ENCODE measurements around the gene SLFN12L.
A peak's percentile ranks its signal among the peaks of the same experiment; 100 is the strongest.
"Not testable (repeated sequence)": the region's sequence is repeated elsewhere in the genome, so short reads cannot be mapped to it uniquely, and the experiment has no call there.

SLFN12L gene

DNA sequence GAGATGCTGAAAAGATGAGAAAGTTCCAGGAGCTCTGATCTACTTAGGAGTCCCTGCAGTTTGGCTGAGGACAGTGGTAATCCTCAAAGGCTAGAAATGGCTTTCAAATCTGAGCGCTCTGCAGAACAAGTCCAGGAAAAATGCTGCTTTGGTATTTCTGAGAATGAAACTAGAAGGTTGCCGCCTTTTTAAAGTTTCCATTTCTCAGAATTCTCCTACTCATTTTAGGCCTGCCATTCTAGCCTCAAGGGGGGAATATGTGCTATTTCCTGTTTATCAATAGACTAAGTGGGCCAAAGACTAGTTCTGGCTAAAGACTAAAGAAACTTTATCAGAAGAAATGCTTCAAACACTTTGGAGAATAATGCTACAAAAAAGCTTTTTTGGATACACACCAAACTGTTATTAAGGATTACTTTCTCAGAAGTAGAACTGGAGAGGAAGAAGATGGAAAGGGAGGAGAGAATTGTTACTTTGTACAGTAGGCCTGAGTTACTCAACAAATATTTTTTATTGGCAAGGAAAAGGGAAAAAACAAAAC is at the start of gene SLFN12L:
Gene SLFN12L (minus strand): TSS at position 78 of the 541 bp plus-strand sequence. CDS start 15,314 bp downstream, outside the sequence.
- no peak for DNase-seq

DNA sequence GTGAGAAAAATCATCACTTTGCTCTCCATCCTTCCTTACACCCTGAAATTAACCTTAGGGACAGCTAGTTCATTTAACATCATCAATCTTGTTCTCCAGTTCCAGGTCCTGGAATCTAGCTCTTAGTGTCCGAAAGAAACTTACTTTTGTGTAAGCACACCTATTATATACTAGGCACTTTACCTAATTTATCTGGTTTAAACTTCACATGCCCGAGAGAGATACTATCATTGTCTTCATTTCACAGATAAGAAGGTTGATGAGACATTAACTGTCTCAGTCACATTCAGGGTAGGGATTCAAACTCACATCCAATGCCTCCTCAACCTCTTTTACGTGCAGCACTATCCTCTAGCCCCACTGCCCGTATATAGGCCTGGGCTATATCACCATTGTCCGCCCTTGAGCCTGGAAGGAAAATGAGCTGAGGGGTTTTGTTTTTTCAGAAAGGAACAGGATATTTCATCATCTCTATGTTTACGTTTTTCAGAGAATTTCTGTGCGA is 49.1 kb upstream of the SLFN12L start:
- DNase-seq = no peak

DNA sequence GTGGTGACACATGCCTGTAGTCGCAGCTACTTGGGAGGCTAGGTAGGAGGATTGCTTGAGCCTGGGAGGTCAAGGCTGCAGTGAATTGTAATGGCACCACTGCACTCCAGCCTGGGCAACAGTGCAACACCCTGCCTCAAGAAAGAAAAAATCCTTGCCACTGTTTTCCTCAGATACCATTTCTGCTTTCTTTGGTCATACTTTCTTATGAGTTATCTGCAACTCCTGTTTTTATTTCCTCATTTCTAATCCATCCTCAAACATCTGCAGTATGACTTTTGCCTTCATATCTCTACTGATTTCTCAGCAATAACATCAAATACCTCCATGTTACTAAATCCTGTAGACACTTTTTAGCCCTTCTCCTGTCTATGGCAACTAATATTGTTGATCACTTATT is 46.6 kb upstream of the SLFN12L start:
- DNase-seq = no peak

DNA sequence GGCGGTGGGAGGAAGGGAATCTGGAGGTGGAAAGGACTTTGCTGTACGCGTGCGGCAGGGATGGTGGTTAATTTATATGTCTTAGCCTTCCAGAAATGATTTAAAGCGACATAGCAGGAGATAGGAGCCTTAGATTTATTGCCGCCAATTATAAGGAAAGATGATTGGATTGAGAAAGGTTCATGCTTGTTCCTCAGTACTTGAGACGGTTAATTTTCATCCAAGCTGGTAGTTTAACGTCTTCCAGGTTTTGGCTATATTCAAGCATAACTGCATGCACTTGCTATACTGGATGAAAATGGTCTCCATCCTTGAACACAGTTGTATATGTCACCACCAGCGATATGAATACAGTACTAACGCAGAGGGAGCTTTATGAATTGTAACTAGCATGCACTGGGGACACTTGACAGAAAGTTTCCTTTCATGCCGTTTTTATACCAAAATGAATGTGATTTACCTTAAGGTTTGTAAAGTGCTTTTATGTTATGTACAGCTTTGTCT is 41.5 kb upstream of the SLFN12L start:
- DNase-seq = no peak

DNA sequence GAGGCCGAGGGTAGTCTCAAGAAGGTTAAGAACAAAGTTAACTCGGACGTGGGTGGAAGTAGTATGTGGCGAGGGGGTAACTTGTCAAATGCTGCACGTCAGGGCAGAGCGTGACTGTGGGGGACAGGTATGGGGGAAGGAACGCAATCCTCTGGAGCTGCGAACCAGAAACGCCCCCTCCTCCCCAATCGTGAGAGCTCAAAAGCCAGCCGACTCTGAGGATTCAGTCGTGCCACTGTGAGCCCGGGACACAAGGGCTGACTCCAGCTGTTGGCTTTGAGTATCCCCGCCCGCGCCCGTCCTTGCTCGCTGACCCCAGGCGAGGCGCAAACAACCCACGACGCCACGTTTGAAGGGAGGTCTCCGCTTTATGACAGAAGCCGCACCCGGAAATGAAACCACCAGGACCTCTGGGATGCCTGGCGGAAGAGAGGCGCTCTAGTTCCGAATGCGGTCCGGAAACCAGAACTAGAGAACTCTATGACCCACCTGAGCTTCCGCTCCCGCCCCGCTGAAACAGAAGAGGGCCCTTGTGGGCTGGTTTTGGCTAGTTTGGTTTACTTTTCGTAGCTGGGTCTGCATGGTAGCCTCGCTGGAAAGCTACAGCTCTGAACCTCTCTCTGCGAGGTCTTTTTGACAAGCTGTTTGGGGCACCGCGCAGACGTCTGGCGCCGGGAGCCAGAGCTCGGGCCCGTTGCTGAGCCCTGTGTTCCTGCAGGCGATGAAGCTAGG is 40.9 kb upstream of the SLFN12L start, which contains the start of gene PEX12:
Gene PEX12 (minus strand): TSS at position 375 of the 732 bp plus-strand sequence. CDS start 550 bp downstream, outside the sequence.
- DNase-seq = peak; percentile 59 to 85 (median 70)

DNA sequence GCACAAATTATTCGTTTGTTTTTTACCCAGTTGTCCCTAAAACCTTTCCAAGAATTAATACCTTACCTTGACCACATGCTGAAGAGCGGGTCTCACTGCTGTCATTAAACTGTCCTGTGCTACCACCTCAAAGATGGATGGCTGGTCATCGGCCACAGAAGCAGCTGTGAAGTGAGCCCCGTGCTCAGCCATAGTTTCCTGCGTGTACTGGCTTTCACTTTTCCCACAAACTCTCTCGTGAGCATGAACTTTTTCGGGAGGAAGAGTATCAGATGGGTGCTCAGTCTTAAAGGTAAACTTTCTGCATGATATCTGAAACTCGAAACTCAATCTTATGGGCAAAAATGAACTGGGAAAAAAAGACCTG is 40.3 kb upstream of the SLFN12L start:
- no peak for DNase-seq

DNA sequence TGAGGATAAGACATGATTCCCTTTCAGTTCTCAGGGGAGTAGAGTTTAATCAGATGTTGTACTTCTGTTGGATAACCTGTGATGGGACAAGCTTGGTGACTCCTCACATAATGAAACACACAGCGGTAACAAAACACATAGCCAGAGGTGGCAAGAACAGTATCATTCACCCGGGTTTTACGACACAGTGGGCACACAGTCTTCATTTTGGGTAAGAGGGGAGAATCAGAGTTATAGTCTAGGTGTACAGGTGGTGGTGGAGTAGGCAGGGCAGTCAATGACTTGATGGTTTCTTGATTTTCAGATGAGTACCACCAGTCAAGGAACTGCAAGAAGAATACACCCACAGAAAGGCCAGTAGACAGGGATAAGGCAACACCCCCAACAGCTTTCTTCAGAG is 38.3 kb upstream of the SLFN12L start:
- DNase-seq = no peak

DNA sequence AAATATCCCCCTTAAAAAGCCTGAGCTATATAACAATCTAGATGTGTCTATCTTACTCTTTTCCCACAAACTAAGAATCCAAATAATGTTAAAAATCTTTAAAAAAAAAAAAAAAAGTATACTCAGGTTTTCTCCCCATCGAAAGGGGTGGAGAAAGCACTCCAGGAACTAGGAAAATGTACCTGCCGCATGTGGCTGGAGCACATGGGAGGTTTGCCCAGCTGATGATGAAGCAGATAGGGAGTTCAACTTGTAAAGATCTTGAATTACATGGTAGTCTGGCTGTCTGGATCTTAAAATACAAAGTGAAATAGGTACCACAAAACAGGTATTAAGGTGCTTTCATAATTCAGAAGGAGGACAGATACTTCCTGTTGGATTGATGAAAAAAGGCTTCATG is 31.9 kb upstream of the SLFN12L start:
- DNase-seq = no peak

DNA sequence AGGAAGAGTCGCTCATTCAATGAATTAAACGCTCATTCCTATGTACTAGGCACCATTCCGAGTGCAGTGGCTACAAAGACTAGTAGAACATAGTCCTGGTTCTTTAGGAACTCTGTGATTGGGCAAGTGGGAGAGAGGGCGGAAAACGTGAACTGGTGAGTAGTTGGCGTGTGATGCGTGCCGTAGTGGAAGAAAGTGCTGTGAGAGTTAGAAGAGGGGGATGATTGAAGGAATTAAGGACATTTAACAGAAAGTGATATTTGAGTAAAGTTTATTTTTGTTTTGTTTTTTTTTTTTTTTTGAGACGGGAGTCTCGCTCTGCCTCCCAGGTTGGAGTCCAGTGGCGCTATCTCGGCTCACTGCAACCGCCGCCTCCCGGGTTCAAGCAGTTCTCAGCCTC is 31.1 kb upstream of the SLFN12L start:
- DNase-seq = peak in 1 of 4 experiments; percentile 6

DNA sequence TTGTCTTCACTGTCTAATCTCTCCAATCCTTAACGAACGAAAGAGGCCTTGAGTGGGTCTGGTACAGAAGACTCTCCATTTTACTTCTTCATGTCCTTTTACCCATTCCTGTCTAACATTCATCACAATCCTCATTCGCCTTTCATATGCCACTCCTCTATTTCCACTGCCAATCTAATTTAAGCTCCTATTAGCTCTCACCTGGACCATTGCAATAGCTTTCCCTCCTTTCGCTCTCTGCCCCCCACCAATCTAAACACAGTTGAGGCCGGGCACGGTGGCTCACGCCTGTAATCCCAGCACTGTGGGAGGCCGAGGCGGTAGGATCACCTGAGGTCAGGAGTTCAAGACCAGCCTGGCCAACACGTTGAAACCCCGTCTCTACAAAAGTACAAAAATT is 29.5 kb upstream of the SLFN12L start:
- DNase-seq = no peak

DNA sequence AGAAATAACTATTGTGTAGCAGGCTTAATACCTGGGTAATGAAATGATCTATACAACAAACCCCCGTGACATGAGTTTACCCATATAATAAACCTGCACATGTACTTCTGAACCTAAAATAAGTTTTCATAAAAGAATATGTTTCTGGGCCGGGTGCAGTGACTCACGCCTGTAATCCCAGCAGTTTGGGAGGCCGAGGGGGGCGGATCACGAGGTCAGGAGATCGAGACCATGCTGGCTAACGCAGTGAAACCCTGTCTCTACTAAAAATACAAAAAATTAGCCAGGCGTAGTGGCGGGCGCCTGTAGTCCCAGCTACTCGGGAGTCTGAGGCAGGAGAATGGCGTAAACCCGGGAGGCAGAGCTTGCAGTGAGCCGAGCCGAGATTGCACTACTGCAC is 25.7 kb upstream of the SLFN12L start:
- not testable (repeated sequence) for DNase-seq

DNA sequence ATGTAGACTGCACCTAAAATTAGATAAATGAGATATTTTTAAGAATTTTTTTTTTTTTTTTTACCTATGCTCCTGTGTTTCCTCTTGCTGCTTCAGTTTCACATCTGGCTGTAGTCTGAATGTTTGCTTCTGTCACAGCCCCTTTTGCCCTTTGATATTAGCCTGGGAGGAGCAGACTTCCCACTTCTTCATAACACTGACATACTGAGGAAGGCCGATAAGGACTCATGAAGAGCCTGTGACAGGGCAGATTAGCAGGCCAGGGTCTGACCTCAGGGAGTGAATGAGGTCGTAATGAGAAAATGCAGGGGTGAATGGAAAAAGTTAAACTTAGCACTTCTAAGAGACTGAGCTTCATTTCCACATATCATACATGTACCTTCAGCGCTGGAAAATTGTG is 23.2 kb upstream of the SLFN12L start, which contains the start of gene SLFN14:
Gene SLFN14 (minus strand): TSS at position 117 of the 400 bp plus-strand sequence. CDS start 2,757 bp downstream, outside the sequence.
- DNase-seq = no peak

DNA sequence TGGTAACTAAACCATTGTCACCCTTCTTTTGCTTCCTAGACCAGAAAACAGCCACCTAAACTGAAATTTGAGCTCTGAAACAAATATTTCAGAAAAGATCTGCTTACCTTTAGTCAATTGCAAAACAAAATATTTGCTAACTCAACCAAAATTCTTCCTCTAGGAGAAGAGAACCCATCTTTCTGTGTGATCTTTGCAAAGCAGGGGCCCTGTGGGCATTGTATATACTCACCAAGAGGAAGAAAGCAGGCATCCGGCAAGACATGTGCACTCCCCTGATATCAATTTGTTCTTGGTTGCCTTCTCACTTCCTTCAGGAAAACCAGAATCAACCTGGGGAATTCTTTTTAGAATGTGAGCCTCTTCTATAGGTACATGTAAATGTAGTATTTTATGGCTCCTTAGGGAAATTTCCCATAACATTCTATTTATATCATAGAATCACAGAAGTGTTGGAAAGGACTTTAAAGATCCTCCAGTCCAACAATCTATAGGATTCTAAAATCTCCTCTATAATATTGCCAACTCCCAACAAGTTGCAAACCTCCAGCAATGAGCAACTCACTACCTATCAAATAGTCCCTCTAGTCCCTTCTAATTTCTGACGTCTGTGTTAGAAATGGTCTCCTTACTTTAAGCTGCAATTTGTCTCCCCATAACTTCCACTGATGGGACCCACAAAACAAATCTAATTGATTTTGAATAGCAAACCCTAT is 22.2 kb upstream of the SLFN12L start:
- DNase-seq = no peak

DNA sequence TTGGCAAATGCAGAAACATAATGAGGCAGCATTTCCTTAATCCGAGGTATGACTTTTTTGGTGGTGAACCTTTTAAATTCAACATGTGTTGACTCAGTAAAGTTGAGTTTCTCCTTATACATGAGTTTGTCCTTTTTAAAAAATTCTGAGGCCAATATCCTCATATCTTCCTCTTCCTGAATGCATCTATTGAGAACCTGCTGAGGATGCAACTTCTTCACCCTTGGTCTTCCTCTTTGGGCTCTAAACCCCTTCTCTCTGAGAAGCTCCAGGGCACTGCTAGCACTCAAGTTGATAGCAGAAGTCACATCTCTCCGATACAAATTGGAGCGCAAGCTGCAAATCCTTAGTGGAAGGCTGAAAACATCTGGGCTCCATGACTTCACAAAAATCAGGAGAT is 19.9 kb upstream of the SLFN12L start:
- no peak for DNase-seq

DNA sequence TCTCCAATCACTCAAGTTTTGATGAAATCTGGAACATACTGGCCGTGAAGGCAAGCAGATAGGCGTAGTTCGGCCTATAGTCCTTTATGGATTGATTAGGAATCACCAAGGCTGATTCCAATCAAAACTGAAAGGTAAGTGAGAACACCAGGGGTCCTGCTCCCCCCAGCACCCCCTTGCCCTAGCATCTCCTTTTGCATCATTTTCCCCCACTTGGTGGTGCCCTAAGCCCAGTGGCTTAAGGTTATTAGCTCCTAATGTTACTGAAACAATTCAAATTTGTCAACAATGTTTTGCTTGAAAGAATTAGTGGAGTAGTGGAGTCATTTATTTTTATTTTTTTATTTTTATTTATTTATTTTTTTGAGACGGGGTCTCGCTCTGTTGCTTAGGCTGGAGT is 18.2 kb upstream of the SLFN12L start:
- no peak for DNase-seq

DNA sequence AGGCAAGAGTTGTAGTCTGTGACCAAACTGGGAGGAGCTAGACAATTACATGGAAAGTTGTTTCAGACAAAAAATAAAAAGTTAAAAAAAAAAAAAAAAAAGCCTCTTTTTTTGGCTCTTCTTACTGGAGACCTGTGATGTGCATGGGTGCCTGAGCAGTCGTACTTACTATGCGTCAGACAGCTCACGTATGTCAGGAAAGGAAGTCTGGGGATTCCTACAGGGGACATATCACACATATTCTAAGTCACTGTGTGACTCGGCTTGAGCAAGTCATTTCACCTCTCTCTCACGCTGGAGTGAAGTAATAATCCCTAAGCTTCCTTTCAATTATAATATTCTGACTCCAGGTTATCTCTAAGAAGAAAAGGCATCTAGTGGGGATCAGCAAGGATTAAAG is 17.2 kb upstream of the SLFN12L start:
- no peak for DNase-seq

DNA sequence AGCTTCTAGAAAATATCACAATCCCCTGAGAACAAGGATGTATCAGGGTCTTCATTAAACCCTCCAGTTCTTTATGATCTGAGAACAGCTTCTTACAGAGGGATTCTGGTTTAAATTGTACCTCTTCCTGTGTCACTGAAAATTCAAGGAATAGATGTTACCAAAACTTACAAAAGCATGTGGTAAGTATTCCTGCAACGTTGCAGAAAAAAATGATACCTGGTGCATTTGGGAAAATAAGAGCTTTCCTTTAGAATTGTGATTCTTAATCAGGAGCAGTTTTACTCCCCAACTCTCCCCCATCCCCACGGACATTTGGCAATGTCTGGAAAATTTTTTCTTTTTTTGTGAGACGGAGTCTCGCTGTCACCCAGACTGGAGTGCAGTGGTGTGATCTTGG is 15.8 kb upstream of the SLFN12L start:
- DNase-seq = no peak

DNA sequence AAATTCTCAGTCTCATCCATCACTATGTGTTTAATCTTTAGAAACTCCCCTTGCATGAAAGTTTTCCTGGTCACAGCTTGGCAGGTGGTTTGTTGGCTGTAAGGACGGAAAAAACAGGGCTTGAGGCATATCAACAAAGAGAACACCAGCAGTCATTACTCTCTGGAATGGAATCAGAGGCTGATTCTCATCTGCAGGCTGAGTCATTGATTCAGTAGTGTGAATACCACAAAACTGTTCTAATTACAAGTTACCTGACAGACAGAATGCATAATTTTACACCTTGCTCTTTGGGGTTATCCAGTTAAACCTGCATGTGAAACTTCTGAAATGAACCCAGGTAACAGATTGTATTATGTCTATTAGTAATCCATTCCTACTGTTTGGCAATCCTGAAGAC is 11.5 kb upstream of the SLFN12L start:
- DNase-seq = no peak

DNA sequence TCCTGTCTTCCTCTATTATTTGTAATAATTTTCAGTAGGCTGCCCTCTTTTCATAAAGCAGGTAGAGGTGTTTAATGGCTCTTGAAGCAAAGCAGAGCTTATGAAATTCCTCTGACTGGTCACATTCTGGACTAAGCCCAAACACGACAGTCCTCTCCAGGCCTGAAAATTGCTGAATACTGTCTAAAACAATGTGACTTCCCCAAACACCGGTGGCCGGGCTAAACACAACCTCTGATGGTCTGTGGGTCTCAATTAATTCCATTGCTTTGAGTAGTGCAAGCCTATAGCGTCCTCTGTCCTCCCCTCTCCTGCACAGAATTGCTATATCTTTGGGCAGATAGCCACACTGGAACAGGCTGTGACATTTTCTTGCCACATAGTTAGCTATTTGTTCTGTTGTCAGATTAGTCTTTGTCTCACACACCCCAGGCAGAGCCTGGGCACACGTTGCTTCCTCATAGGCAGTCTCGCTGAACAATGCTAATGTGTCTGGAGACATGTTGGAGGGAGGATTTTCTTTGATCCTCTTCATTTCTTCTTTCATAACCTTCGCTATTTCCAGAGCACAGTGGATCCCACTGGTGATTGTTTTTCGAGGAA is 10.8 kb upstream of the SLFN12L start:
- no peak for DNase-seq

DNA sequence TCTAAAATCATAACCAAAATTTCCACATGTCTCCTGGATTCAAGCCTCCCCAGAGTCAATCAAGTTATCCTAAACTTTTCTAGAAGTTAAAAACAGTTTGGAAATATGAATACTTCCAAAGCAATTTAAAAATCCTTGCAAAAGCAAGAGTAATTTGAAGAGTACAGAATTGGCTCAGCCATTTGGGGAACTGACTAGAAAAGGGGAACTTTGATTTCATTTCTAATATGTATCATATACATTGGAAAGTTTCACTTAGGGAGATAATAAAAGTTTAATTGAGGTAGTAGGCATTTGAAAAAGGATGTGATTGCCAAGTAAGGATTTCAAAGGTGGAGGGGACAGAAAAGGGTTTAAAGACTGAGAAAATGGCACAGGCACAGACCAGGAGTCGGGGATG is 9.0 kb upstream of the SLFN12L start:
- no peak for DNase-seq

DNA sequence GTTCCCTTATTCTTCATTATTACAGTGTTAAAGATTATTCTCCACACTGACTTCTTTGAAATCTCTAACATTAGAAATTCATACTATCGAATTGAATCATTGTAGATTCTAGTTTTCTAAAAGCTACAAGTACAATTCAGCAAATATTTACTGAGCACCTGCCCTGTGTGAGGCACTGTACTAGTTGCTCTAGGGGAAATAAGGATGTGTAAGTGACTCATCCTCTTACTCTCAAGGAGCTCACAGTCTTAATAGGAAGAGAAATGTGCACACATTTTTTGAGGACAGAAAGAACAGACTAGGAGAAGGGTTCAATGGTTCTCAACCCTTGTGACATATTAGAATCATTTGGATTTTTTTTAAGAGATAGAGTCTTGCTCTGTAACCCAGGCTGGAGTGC is 7.7 kb upstream of the SLFN12L start:
- no peak for DNase-seq

DNA sequence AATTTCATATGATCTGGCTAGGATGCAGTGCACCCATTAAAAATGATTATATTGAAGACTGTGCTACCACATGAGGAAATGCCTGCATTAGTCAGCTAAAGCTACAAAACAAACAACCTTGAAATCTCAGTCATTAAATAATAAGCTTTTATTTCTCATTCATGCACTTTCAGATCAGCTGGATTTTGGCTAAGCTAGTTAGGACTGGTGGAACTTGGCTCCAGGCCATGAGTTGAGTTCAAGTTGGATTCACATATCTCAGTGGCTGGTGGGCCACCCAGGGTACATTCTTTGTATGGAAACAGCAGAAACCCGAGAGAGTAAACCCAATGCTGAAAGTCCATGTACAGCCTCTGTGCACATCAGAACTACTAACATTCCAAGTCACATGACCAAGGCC is 6.4 kb upstream of the SLFN12L start:
- DNase-seq = no peak

DNA sequence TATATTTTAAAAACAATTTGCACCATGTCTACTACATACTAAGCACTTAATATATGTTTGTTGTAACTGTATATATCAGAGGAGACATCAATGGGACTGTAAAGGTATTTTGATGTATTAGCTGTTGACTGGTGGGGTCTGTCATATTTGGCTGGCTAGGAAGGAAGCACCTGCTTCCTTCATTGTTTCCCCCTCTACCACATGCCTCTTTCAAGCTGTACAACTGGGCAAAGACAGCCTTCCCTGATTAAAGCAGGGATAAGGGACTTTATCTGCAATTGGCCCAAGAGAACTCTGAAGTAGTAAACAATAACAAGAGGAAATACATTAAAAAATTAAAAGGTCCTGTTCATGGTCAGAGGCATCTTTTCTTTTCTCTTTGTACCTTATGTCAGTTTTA is 5.5 kb upstream of the SLFN12L start:
- DNase-seq = no peak
